Cardiac fibroblast (primary cell): ENCODE data around the gene KIAA1328.
"Not testable (repeated sequence)": the region's sequence is repeated elsewhere in the genome, so short reads cannot be mapped to it uniquely, and the experiment has no call there.

Experiments used
- DNase-seq, 2 donors: peaks; one replicate each; pipeline versions ENCODE4 v3.0.0 to v3.0.0-alpha.2; 2010; ENCODE audit warnings: low read depth in 2 of 2
- H3K4me3 ChIP-seq, 2 donors: replicated peaks in 1 of 2; 1 replicate in 1 of 2; 2 replicates in 1 of 2; pipeline ENCODE4 v1.5.1; 2011; ENCODE audit warnings: low read depth in 2 of 2, low read length in 2 of 2, mild to moderate bottlenecking in 2 of 2, moderate library complexity in 1 of 2
- TF ChIP-seq, protein P1 (sequence below): IDR thresholded peaks from one replicate; pipeline ENCODE4 v1.5.1; 2011; ENCODE audit warnings: low read depth, mild to moderate bottlenecking, low read length, inconsistent platforms

The KIAA1328 gene

DNA sequence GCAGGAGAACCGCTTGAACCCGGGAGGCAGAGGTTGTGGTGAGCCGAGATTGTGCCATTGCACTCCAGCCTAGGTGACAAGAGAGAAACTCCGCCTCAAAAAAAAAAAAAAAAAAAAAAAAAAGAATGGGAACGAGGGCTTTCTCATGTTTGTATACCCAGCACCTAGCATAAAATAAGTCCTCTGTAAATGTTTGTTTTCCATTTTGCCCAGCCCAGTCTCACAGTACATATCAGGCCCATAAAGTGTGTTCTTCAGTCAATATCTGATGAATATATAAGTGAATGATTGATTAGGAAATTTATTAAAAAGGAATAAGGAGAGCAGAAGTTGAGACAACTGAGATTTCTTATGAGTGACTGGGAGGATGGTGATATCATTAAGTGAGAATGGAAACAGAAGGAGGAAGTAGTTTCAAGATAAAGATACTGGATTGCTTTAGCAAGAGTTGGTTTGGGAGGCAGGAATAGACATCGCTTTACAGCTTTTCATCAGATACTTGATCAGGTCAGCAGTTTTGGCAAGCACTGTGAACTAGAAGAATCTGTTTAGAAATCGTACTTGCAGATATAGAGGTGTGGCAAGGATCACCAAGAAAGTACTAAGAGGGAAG is 327.5 kb downstream of the KIAA1328 start:
- no peak overlapping the region for H3K4me3 ChIP-seq
- DNase-seq: peak in 1 of 2 donors; percentile 0
- TF ChIP-seq, protein P1, sequence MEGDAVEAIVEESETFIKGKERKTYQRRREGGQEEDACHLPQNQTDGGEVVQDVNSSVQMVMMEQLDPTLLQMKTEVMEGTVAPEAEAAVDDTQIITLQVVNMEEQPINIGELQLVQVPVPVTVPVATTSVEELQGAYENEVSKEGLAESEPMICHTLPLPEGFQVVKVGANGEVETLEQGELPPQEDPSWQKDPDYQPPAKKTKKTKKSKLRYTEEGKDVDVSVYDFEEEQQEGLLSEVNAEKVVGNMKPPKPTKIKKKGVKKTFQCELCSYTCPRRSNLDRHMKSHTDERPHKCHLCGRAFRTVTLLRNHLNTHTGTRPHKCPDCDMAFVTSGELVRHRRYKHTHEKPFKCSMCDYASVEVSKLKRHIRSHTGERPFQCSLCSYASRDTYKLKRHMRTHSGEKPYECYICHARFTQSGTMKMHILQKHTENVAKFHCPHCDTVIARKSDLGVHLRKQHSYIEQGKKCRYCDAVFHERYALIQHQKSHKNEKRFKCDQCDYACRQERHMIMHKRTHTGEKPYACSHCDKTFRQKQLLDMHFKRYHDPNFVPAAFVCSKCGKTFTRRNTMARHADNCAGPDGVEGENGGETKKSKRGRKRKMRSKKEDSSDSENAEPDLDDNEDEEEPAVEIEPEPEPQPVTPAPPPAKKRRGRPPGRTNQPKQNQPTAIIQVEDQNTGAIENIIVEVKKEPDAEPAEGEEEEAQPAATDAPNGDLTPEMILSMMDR: no peak

DNA sequence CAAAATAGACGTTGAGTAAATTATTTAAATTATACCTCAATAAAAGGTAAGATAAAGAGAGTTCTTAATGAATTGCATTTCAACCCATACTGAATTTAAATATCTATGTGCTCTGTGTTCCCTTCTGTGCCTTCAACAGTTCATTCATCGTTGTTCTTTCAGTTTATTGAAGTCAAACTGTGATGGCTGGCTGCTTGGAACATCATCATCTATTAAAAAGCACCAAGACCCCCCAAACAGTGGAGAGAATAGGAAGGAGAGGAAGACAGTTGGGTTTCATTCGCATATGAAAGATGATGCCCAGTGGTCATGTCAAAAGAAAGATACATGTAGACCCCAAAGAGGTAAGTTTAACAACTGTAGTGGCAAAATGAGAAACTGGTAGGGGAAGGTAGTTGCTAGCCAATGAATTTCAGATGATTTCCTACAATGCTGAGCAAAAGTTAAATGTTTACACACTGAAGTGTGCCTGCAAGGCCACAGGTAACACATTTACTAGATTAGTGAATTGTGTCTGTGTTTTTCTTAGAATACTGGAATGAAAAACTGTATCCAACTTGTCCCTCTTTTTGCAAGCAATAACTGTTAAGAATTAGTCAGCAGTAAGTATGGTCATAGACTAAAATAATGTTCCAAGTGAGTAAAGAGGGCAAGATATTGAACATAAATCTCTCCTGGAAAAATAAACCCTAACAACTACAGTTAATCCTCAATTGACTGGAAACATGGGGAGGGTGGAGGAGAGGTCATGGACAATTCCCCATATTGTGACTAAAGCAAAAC is 331.3 kb downstream of the KIAA1328 start:
- no peak for DNase-seq
- no peak overlapping the region for H3K4me3 ChIP-seq
- TF ChIP-seq, protein P1: no peak

DNA sequence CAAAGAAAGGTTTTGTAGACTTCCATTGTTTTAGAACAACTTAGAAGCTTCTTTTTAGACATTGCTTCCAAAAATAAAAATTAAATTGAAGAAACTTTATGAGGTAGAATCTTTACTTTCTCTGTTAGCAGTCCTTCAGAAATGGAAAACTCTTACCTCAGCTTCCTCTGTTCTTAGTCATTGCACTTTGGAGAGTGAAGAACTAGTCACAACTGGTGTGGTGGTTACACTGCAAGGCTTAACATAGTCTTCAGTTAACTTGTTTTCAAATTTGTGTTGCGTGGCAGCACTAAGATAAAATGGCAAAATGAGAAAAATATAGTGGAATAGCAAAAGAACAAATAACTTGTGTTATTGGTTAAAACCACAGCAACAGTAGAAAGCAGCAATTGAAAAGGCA is 332.6 kb downstream of the KIAA1328 start:
- no peak overlapping the region for H3K4me3 ChIP-seq
- no peak for DNase-seq
- TF ChIP-seq, protein P1: no peak

DNA sequence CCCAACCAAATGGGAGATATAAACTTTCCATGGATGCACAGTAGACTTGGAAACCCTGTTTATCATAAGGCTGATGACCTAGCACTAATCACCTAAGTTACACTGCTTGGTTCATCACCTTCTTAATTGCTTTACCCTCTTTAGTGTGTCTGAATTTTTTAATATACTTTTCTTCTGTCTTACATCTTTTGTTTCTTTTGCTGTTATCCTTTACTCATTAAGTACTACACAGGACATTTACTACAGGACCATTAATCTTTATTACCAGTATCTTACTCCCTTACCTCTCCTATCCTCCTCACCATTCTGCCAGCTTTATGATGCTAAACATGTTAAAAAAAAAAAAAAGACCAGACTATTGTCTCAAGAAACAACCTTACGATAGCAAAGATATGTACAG is 333.6 kb downstream of the KIAA1328 start:
- TF ChIP-seq, protein P1: no peak
- no peak for DNase-seq
- no peak overlapping the region for H3K4me3 ChIP-seq

DNA sequence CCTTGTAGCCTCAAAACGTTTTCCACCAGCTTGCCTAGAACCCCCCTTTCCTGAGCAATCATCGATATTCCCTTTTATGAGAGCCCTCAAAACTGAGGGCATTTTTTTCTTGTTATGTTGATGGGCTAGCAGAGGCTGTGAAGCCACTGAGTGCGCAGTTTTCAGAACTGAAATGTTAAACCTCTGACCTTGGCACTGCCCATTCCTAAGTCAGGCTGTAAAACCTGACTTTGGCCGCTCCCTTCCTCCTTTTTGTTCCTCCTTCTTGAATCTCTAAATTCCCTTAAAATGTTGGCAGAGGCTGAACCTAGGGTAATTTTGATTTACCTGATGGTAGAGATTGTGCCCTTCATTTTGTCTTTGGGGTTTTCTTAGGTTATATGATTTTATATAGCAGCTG is 334.2 kb downstream of the KIAA1328 start:
- H3K4me3 ChIP-seq: no peak overlapping the region
- no peak for DNase-seq
- TF ChIP-seq, protein P1: no peak

DNA sequence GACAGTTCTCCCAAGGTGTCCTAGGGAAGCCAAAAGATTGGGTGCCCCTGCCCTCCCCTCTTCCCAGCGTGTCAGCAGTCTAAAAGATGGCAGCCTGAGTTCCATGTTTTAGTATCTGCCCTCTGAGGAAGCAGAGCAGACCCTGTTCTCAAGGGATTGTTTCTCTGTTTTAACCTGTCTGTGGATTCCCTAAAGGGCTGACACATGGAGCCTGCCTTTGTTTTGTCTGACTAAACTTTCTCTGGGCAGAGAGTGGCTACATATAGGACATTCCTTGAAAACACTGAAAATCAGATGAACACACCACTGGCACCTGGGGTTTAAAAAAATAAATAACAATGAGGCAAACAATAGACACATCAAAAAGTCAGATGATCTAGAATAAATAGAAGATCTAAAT is 337.6 kb downstream of the KIAA1328 start:
- no peak overlapping the region for H3K4me3 ChIP-seq
- TF ChIP-seq, protein P1: no peak
- no peak for DNase-seq

DNA sequence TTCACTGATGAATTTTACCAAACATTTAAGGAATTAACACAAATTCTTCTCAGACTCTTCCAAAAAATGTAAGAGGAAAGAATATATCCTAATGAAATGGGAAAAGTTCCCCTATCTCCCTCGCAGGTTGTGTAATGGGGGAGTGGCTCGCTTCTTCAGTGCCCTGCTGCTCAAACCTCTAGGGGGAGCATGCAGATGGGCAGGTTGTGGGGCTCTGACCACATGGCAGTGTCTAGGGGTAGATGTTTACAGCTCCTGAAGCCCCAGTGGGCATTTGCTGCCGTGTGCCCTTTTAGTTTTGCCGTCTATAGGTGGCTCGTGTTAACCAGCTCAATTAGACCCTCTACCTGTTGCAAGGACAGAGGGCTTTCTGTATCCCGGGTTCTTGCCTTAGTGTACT is 338.0 kb downstream of the KIAA1328 start:
- H3K4me3 ChIP-seq, DNase-seq: not testable (repeated sequence)
